NCI-H526 (cell line): ENCODE results near the gene UBE2D2.

ENCODE experiments used
- DNase-seq, 2 experiments: peaks; one replicate each; lab custom pipeline; 2025; lab: John Stamatoyannopoulos, UW

The UBE2D2 gene

DNA sequence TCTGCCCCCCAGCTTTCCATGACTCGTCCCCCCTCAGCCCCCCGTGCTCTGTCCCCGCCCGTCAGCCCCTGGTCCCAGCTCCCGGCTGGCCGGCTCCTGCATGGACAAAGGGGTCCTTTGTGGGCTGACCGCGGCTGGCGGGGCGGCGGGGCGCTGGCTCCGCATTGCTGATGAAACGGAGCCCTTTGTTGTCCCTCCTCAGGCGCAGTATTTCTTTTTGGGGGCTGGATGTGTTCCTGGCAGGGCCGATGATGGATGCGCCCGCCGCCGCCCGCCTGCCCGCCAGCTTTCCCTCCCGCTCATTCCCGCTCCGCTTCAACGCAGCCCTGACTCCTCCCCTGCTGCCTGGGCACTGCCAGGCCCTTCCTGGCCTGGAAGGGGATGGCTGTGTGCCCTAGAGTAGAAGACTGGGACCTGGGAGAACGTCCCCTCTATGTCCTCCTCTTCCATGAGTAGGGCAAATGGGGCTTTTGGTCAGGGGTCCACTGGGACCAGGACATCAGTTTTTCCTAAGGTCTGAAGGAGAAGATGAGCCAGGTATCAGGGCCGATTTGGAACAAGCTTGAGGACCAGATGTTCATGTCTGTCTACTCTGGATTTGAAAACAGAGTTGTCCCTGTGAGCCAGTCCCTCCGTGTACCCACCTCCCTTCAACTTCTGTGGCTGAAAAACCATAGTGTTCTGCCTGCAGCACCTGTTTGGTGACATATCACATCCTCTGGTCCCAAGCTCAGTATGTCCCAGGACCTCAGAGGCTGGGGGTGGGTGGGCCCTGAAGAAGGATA, 116.0 kb downstream of the UBE2D2 start:
- peak; percentile 40 to 73 for DNase-seq
